HG03575 (cell line): Measurements from ENCODE around the gene POU2F1.
"Not testable (repeated sequence)": the region's sequence is repeated elsewhere in the genome, so short reads cannot be mapped to it uniquely, and the experiment has no call there.

Source experiments
- ATAC-seq: cut with Tn5 transposase; IDR thresholded peaks from one replicate; pipeline ENCODE4 v1.9.1; 2021; ENCODE audit not compliant: unreplicated experiment, insufficient number of reproducible peaks, low FRiP score; ENCODE audit errors: extremely low read depth

Gene POU2F1

DNA sequence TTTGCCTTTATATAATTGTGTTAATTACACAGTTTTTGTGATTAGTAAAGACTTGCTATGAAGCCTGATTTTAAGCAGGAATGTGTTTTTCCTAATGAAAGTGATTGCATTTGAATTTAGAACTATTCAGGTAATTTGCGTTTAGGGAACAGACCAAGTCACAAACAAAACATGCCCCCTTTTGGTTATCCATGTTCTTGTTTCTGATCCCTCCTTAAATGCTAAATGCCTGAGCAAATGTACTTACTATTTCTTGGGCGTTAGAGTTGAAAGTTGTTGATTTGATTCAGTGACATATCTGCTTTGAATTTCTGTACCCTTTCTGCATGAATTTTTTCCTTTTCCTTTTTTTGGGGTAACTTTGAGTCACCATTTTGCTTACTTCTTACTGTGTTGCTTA, 5.2 kb downstream of the POU2F1 start:
- ATAC-seq, result no peak

GRCh38 chr1:167227934-167228378, 7.3 kb downstream of the POU2F1 start:
- ATAC-seq, result no peak

- no peak for ATAC-seq
Measured at GRCh38 chr1:167229719-167230385, 9.2 kb downstream of the POU2F1 start.

DNA sequence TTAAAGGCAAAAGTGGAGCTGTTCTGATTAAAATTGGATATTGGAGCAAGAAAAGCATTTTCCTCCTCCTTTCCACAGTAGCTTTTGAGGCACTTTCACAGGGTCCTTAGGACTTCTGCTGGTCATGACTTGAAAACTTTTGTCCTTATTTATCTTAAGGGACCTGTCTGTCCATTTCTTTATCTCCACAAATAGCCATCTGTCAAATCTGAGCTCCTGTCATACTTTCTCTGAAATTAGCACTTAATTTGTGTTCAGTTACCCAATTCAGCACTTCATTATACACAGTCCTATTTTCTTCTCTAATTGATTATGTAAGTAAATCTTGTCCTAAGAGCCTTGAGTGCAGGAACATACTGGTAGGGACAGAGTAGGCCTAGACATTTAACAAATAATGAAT, 9.8 kb downstream of the POU2F1 start:
- no peak for ATAC-seq

- no peak for ATAC-seq
Measured at GRCh38 chr1:167231873-167232450, 11.3 kb downstream of the POU2F1 start.

- ATAC-seq, result no peak
Measured at GRCh38 chr1:167232801-167233200, 12.1 kb downstream of the POU2F1 start.

DNA sequence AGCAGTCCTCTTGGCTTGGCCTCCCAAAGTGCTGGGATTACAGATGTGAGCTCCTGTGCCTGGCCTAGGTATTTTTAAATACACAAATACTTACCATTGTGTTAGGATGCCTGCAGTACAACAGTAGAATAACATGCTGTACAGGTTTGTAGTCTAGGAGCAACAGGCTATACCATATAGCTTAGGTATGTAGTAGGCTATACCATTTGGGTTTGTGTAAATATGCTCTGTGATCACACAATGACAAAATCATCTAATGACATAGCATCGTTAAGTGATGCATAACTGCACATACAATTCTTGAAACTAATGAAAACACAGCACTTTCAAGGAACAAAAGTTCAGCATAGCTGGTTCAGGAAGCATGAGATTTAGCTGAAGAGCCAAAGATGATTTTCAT, 12.7 kb downstream of the POU2F1 start:
- ATAC-seq, result no peak

GRCh38 chr1:167237000-167237399, 16.3 kb downstream of the POU2F1 start:
- ATAC-seq, result no peak

GRCh38 chr1:167238713-167239112, 18.0 kb downstream of the POU2F1 start:
- ATAC-seq, result no peak

DNA sequence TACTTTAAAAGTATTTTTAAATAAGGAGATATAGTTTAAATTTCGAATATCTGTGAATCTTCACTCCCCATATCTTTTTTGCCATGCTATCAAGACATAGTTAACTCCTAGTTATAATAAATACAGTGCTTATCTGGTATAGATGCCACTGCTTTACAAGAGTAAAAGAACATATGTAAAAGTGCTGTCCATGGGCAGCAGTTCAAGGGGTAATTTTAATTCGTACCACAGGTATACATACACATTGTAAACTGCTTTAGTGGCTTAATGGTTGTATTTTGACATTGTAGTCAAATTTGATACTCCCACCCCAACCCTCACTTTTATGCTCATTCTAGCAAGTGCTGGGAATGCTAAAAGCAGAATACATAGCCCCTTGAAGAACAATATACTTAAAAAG, 18.6 kb downstream of the POU2F1 start:
- no peak for ATAC-seq

DNA sequence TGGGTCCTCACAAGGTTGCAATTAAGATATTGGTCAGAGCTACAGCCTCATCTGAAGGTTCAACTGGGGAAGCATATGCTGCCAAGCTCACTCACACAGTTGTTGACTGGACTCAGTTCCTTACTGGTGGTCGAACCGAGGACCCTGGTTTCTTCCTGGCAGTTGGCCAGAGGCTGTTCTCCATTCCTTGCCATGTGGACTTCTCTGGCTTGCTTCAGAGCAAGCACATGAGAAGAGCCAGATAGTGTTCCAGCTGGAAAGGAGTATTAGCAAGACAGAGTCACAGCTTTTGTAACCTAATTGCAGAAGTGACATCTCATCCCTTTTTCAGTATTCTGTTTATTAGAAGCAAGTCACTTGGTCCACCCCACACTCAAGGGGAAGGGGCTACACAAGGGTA, 23.6 kb downstream of the POU2F1 start:
- no peak for ATAC-seq

DNA sequence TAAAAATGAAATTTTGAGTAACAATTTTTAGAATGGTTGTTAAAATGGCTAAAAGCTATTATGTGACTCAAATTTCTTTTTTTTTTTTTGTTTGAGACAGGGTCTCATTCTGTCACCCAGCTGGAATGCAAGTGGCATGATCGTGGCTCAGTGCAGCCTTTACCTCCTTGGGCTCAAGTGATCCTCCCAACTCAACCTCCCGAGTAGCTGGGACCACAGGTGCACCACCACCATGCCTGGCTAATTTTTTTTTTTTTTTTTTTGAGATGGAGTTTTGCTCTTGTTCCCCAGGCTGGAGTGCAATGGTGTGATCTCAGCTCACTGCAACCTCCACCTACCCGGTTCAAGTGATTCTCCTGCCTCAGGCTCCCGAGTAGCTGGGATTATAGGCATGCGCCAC, 24.5 kb downstream of the POU2F1 start:
- ATAC-seq, result not testable (repeated sequence)

DNA sequence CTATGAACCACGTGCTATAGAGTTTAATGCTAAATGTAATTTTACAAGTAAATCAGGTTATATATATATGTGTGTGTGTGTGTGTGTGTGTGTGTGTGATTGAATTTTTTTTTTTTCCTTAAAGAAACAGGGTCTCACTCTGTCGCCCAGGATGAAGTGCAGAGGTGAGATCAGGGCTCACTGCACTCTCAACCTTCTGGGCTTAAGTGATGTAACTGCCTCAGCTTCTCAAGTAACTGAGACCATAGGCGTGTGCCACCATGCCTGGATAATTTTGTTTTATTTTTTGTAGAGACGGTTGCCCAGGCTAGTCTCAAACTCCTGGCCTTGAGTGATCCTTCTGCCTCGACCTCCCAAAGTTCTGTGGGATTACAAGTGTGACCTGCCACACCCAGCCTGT, 26.3 kb downstream of the POU2F1 start:
- ATAC-seq, result no peak

GRCh38 chr1:167247754-167248153, 27.1 kb downstream of the POU2F1 start:
- no peak for ATAC-seq

- ATAC-seq, result no peak
Measured at GRCh38 chr1:167248707-167249642, 28.3 kb downstream of the POU2F1 start.

- ATAC-seq, result no peak
Measured at GRCh38 chr1:167249702-167250101, 29.0 kb downstream of the POU2F1 start.

GRCh38 chr1:167250482-167250881, 29.8 kb downstream of the POU2F1 start:
- ATAC-seq, result no peak

DNA sequence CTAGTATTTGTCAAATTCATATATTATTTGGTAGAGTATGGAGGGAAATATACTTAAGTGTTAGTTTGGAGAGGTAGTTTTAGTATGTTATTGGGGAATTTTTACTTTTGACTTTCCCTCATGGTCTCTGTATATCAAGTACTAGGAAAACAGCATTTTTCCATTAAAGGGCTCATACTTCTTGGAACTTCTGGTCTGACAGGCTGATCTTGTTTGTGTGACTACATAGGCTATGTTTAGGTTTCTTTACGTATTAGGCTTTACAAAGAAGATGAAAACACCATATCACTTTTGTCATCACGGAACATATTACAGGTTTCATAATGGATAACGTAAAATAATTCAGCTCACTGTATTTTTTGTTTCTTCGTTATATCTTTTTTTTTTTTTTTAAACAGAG, 30.8 kb downstream of the POU2F1 start:
- ATAC-seq, result no peak

DNA sequence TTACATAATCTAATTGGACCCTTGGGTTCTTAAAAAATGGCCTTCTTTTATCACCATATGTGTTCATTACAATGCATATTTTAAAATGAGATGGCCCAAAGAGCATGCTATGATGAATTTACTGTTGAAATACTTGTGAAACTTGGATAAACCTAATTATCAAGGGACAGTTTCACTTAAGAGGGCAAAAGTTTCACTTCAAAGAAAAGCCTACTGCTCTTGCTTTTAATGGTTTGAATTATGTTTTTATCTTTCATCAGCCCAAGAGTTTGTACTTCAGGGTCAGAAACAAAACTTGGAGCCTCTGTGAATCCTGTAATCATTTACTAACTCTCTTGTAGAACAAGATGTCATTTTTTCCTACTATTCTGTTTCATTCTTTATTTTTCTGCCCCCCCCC, 32.3 kb downstream of the POU2F1 start:
- no peak for ATAC-seq

GRCh38 chr1:167258858-167259257, 38.2 kb downstream of the POU2F1 start:
- ATAC-seq, result no peak
